Measurements from ENCODE around the gene HOXB9. TPM values are rescaled to one million over a fixed set of nuclear protein-coding genes. Genes with fewer than 3 reads are reported as not detected.

HOXB9 gene
- total and polyA plus RNA-seq, 4 donors, result 19.8 to 413 (median 129) TPM

- H3K27me3 ChIP-seq (ENCODE audit: control insufficient read depth, insufficient read depth, low read length), result peaks cover 65% of the 10 kb centered on the region
- H3K4me3 ChIP-seq (ENCODE audit: low read depth, low read length), result peak overlapping the region; percentile 53
- 1% methylated on average over 68 of the region's 80 CpGs for WGBS (ENCODE audit: insufficient coverage)
- H3K9me3 ChIP-seq (ENCODE audit: control insufficient read depth, insufficient read depth, low read length), result no peaks in the 10 kb centered on the region
- peaks cover 33% of the 10 kb centered on the region for H3K4me1 ChIP-seq (ENCODE audit: control insufficient read depth, insufficient read depth, low read length)
- H3K27ac ChIP-seq (ENCODE audit: low read depth, low read length), result peak overlapping the region; percentile 72
- no peak for DNase-seq (ENCODE audit: low read depth in 4 of 6, low spot score in 6 of 6)
- no peaks in the 10 kb centered on the region for H3K36me3 ChIP-seq (ENCODE audit: control insufficient read depth, insufficient read depth, low read length)
Observed at GRCh38 chr17:48646183-48647102, 20.3 kb upstream of the HOXB9 start.

GRCh38 chr17:48645639-48646182 is 19.6 kb upstream of the HOXB9 start:
- Histone ChIP-seq H3K36me3 (ENCODE audit: control insufficient read depth, insufficient read depth, low read length) (no peaks in the 10 kb centered on the region), H3K4me3 (ENCODE audit: low read depth, low read length) (peak overlapping the region; percentile 53), H3K4me1 (ENCODE audit: control insufficient read depth, insufficient read depth, low read length) (peaks cover 36% of the 10 kb centered on the region), H3K9me3 (ENCODE audit: control insufficient read depth, insufficient read depth, low read length) (no peaks in the 10 kb centered on the region), H3K27ac (ENCODE audit: low read depth, low read length) (peak overlapping the region; percentile 72), H3K27me3 (ENCODE audit: control insufficient read depth, insufficient read depth, low read length) (peaks cover 71% of the 10 kb centered on the region)
- peak in 1 of 6 donors; percentile 12 for DNase-seq (ENCODE audit: low read depth in 4 of 6, low spot score in 6 of 6)
- 40% methylated on average over 11 of the region's 14 CpGs for WGBS (ENCODE audit: insufficient coverage)

- Histone ChIP-seq H3K36me3 (ENCODE audit: control insufficient read depth, insufficient read depth, low read length) (no peaks in the 10 kb centered on the region), H3K4me1 (ENCODE audit: control insufficient read depth, insufficient read depth, low read length) (peaks cover 36% of the 10 kb centered on the region), H3K9me3 (ENCODE audit: control insufficient read depth, insufficient read depth, low read length) (no peaks in the 10 kb centered on the region), H3K4me3 (ENCODE audit: low read depth, low read length) (peak overlapping the region; percentile 53), H3K27me3 (ENCODE audit: control insufficient read depth, insufficient read depth, low read length) (peaks cover 76% of the 10 kb centered on the region), H3K27ac (ENCODE audit: low read depth, low read length) (peak overlapping the region; percentile 72)
- no peak for DNase-seq (ENCODE audit: low read depth in 4 of 6, low spot score in 6 of 6)
- WGBS (ENCODE audit: insufficient coverage), result 38% methylated on average over 4 of the region's 6 CpGs
Observed at GRCh38 chr17:48644910-48645557, 18.9 kb upstream of the HOXB9 start.

- no CpG with 5 or more reads among the region's 1 CpG for WGBS (ENCODE audit: insufficient coverage)
- Histone ChIP-seq H3K27ac (ENCODE audit: low read depth, low read length) (no peak overlapping the region), H3K4me3 (ENCODE audit: low read depth, low read length) (no peak overlapping the region), H3K9me3 (ENCODE audit: control insufficient read depth, insufficient read depth, low read length) (no peaks in the 10 kb centered on the region), H3K27me3 (ENCODE audit: control insufficient read depth, insufficient read depth, low read length) (peaks cover 76% of the 10 kb centered on the region), H3K36me3 (ENCODE audit: control insufficient read depth, insufficient read depth, low read length) (no peaks in the 10 kb centered on the region), H3K4me1 (ENCODE audit: control insufficient read depth, insufficient read depth, low read length) (peaks cover 39% of the 10 kb centered on the region)
- no peak for DNase-seq (ENCODE audit: low read depth in 4 of 6, low spot score in 6 of 6)
Observed at GRCh38 chr17:48644159-48644558, 18.0 kb upstream of the HOXB9 start.

GRCh38 chr17:48643697-48644012 is 17.5 kb upstream of the HOXB9 start:
- H3K9me3 ChIP-seq (ENCODE audit: control insufficient read depth, insufficient read depth, low read length), result no peaks in the 10 kb centered on the region
- peaks cover 76% of the 10 kb centered on the region for H3K27me3 ChIP-seq (ENCODE audit: control insufficient read depth, insufficient read depth, low read length)
- no peak overlapping the region for H3K4me3 ChIP-seq (ENCODE audit: low read depth, low read length)
- H3K4me1 ChIP-seq (ENCODE audit: control insufficient read depth, insufficient read depth, low read length), result peaks cover 41% of the 10 kb centered on the region
- no peak for DNase-seq (ENCODE audit: low read depth in 4 of 6, low spot score in 6 of 6)
- H3K36me3 ChIP-seq (ENCODE audit: control insufficient read depth, insufficient read depth, low read length), result no peaks in the 10 kb centered on the region
- H3K27ac ChIP-seq (ENCODE audit: low read depth, low read length), result no peak overlapping the region

GRCh38 chr17:48642843-48643696 is 16.9 kb upstream of the HOXB9 start:
- DNase-seq (ENCODE audit: low read depth in 4 of 6, low spot score in 6 of 6), result no peak
- Histone ChIP-seq H3K27ac (ENCODE audit: low read depth, low read length) (no peak overlapping the region), H3K4me1 (ENCODE audit: control insufficient read depth, insufficient read depth, low read length) (peaks cover 41% of the 10 kb centered on the region), H3K9me3 (ENCODE audit: control insufficient read depth, insufficient read depth, low read length) (no peaks in the 10 kb centered on the region), H3K27me3 (ENCODE audit: control insufficient read depth, insufficient read depth, low read length) (peaks cover 75% of the 10 kb centered on the region), H3K4me3 (ENCODE audit: low read depth, low read length) (no peak overlapping the region), H3K36me3 (ENCODE audit: control insufficient read depth, insufficient read depth, low read length) (no peaks in the 10 kb centered on the region)
- 22% methylated on average over 10 of the region's 23 CpGs for WGBS (ENCODE audit: insufficient coverage)

- H3K4me3 ChIP-seq (ENCODE audit: low read depth, low read length), result no peak overlapping the region
- H3K4me1 ChIP-seq (ENCODE audit: control insufficient read depth, insufficient read depth, low read length), result peaks cover 40% of the 10 kb centered on the region
- H3K27ac ChIP-seq (ENCODE audit: low read depth, low read length), result no peak overlapping the region
- 14% methylated on average over 55 of the region's 58 CpGs for WGBS (ENCODE audit: insufficient coverage)
- H3K27me3 ChIP-seq (ENCODE audit: control insufficient read depth, insufficient read depth, low read length), result peaks cover 70% of the 10 kb centered on the region
- no peaks in the 10 kb centered on the region for H3K36me3 ChIP-seq (ENCODE audit: control insufficient read depth, insufficient read depth, low read length)
- DNase-seq (ENCODE audit: low read depth in 4 of 6, low spot score in 6 of 6), result peak in 1 of 6 donors; percentile 3
- H3K9me3 ChIP-seq (ENCODE audit: control insufficient read depth, insufficient read depth, low read length), result no peaks in the 10 kb centered on the region
Observed at GRCh38 chr17:48642059-48642842, 16.1 kb upstream of the HOXB9 start.

- 18% methylated on average over 21 of the region's 29 CpGs for WGBS (ENCODE audit: insufficient coverage)
- Histone ChIP-seq H3K4me1 (ENCODE audit: control insufficient read depth, insufficient read depth, low read length) (peaks cover 44% of the 10 kb centered on the region), H3K9me3 (ENCODE audit: control insufficient read depth, insufficient read depth, low read length) (no peaks in the 10 kb centered on the region), H3K27ac (ENCODE audit: low read depth, low read length) (no peak overlapping the region), H3K27me3 (ENCODE audit: control insufficient read depth, insufficient read depth, low read length) (peaks cover 68% of the 10 kb centered on the region), H3K4me3 (ENCODE audit: low read depth, low read length) (no peak overlapping the region), H3K36me3 (ENCODE audit: control insufficient read depth, insufficient read depth, low read length) (no peaks in the 10 kb centered on the region)
- DNase-seq (ENCODE audit: low read depth in 4 of 6, low spot score in 6 of 6), result peak in 1 of 6 donors; percentile 14
Observed at GRCh38 chr17:48641541-48642058, 15.4 kb upstream of the HOXB9 start.

GRCh38 chr17:48640858-48641180 is 14.7 kb upstream of the HOXB9 start:
- Histone ChIP-seq H3K9me3 (ENCODE audit: control insufficient read depth, insufficient read depth, low read length) (no peaks in the 10 kb centered on the region), H3K4me3 (ENCODE audit: low read depth, low read length) (no peak overlapping the region), H3K4me1 (ENCODE audit: control insufficient read depth, insufficient read depth, low read length) (peaks cover 44% of the 10 kb centered on the region), H3K27me3 (ENCODE audit: control insufficient read depth, insufficient read depth, low read length) (peaks cover 60% of the 10 kb centered on the region), H3K36me3 (ENCODE audit: control insufficient read depth, insufficient read depth, low read length) (no peaks in the 10 kb centered on the region), H3K27ac (ENCODE audit: low read depth, low read length) (no peak overlapping the region)
- no CpG with 5 or more reads among the region's 1 CpG for WGBS (ENCODE audit: insufficient coverage)
- no peak for DNase-seq (ENCODE audit: low read depth in 4 of 6, low spot score in 6 of 6)
